Common myeloid progenitor, CD34-positive (primary cell): ENCODE results near the gene RAB31.

Experiments
- CTCF ChIA-PET: fragments of 350-600 bp; sonication (Branson Sonifier 250); formaldehyde crosslinking; loops from one replicate; lab custom pipeline; 2021; ENCODE audit warnings: antibody characterized with exemption; lab: Charles Lee
- POLR2A ChIA-PET: fragments of 350-600 bp; sonication (Branson Sonifier 250); formaldehyde crosslinking; loops from one replicate; lab custom pipeline; 2021; ENCODE audit warnings: antibody characterized with exemption; lab: Charles Lee
- DNase-seq, 3 donors: peaks; one replicate each; pipeline versions ENCODE4 v3.0.0 to v3.0.0-alpha.2; 2013
- H3K27ac ChIP-seq, 2 experiments: 1 replicate in 1 of 2; 2 replicates in 1 of 2; pipeline ENCODE4 v1.7.0; 2013; ENCODE audit warnings: inconsistent platforms in 2 of 2, low read length in 2 of 2, mild to moderate bottlenecking in 2 of 2, low read depth in 1 of 2, moderate library complexity in 1 of 2; ENCODE audit not compliant: severe bottlenecking in 2 of 2, insufficient read depth in 1 of 2, poor library complexity in 1 of 2
- H3K27me3 ChIP-seq, 5 experiments: replicated peaks in 2 of 5; 1 replicate in 3 of 5; 2 replicates in 2 of 5; pipeline versions ENCODE4 v1.6.1 to v1.7.0; 2013; ENCODE audit warnings: low read length in 4 of 5, mild to moderate bottlenecking in 2 of 5, moderate library complexity in 2 of 5, inconsistent platforms in 1 of 5; ENCODE audit not compliant: insufficient read depth in 5 of 5, control insufficient read depth in 4 of 5
- H3K36me3 ChIP-seq, 4 experiments: 1 replicate in 2 of 4; 2 replicates in 2 of 4; pipeline versions ENCODE4 v1.6.1 to v1.7.0; 2013; ENCODE audit warnings: low read length in 3 of 4, control low read depth in 1 of 4, mild to moderate bottlenecking in 1 of 4; ENCODE audit not compliant: control insufficient read depth in 4 of 4, insufficient read depth in 4 of 4
- H3K4me1 ChIP-seq, 4 experiments: 1 replicate in 3 of 4; 2 replicates in 1 of 4; pipeline versions ENCODE4 v1.6.1 to v1.7.1; 2013; ENCODE audit warnings: low read length in 3 of 4, mild to moderate bottlenecking in 3 of 4, control low read depth in 1 of 4, inconsistent platforms in 1 of 4, moderate library complexity in 1 of 4; ENCODE audit not compliant: control insufficient read depth in 4 of 4, insufficient read depth in 4 of 4; ENCODE audit errors: control extremely low read depth in 1 of 4
- H3K4me3 ChIP-seq, 7 experiments: 1 replicate in 4 of 7; 2 replicates in 3 of 7; pipeline versions ENCODE4 v1.5.1 to v1.7.0; 2013; ENCODE audit warnings: mild to moderate bottlenecking in 7 of 7, low read length in 6 of 7, moderate library complexity in 6 of 7, inconsistent platforms in 2 of 7, low read depth in 2 of 7, control low read depth in 1 of 7; ENCODE audit not compliant: insufficient read depth in 4 of 7, control insufficient read depth in 1 of 7; ENCODE audit errors: extremely low read depth in 1 of 7
- H3K9me3 ChIP-seq, 5 experiments: 1 replicate in 4 of 5; 2 replicates in 1 of 5; pipeline versions ENCODE4 v1.6.1 to v1.7.1; 2013; ENCODE audit warnings: low read length in 4 of 5, mild to moderate bottlenecking in 2 of 5, inconsistent platforms in 1 of 5, low read depth in 1 of 5, moderate library complexity in 1 of 5; ENCODE audit not compliant: control insufficient read depth in 4 of 5, insufficient read depth in 2 of 5; ENCODE audit errors: control extremely low read depth in 1 of 5
- WGBS: methylation state at CpG from one replicate; pipeline ENCODE4 v1.1.5; 2013; ENCODE audit not compliant: insufficient coverage; 5-methylcytosine and 5-hydroxymethylcytosine counted together

RAB31 gene

DNA sequence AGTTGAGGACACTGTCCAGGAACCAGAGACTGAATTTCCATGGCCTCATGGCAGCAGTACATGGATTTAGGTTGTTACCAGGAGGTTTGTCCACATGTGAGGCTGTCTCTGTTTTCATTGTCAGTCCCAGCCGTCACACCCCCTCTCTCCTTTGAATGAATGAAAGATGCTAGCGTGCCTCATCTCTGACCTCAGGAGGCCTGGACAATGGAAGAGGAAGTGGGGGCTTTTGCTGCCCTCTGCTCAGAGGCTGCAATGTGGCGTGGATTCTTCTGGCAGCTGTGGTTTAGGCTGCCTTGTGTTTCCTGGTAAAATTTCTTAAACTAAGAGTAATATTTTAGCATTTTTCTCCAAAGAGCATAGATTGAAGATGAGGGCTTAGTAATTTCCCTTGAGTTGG, 47.5 kb downstream of the RAB31 start:
- peaks cover 10 to 63% (median 30%) of the 10 kb centered on the region in 4 experiments for H3K4me1 ChIP-seq
- ChIA-PET CTCF (interaction anchor here (1.1 to 1.4 kb wide), 4 partner anchors 23 to 196 kb away, joined by 3 to 4 read pairs (median 3); no protein-coding TSS in a partner anchor), POLR2A (no interaction called here)
- no peaks in the 10 kb centered on the region for H3K9me3 ChIP-seq
- H3K27me3 ChIP-seq: no peaks in the 10 kb centered on the region
- 8% methylated on average over 2 of the region's 3 CpGs for WGBS
- H3K36me3 ChIP-seq: peaks cover 0 to 2% (median 0%) of the 10 kb centered on the region in 4 experiments
- DNase-seq: peak in 2 of 3 donors; percentile 86 to 93
- H3K27ac ChIP-seq: no peak overlapping the region
- no peak overlapping the region for H3K4me3 ChIP-seq

GRCh38 chr18:9756271-9756932, 48.3 kb downstream of the RAB31 start:
- Histone ChIP-seq H3K27ac (no peak overlapping the region), H3K4me1 (peaks cover 7 to 55% (median 27%) of the 10 kb centered on the region in 4 experiments), H3K4me3 (no peak overlapping the region), H3K9me3 (no peaks in the 10 kb centered on the region), H3K36me3 (peaks cover 0 to 2% (median 0%) of the 10 kb centered on the region in 4 experiments), H3K27me3 (no peaks in the 10 kb centered on the region)
- WGBS: 97% methylated on average over 3 of the region's 4 CpGs
- ChIA-PET CTCF (interaction anchor here (1.0 to 1.3 kb wide), 2 partner anchors 14 to 195 kb away, joined by 3 read pairs; no protein-coding TSS in a partner anchor), POLR2A (no interaction called here)
- DNase-seq: no peak

GRCh38 chr18:9756933-9757470, 48.9 kb downstream of the RAB31 start:
- 98% methylated on average over 7 of the region's 8 CpGs for WGBS
- H3K27me3 ChIP-seq: no peaks in the 10 kb centered on the region
- H3K9me3 ChIP-seq: no peaks in the 10 kb centered on the region
- ChIA-PET CTCF (interaction anchor here (1.0 kb wide), 1 partner anchor 13 kb away, joined by 3 read pairs; no protein-coding TSS in a partner anchor), POLR2A (no interaction called here)
- H3K4me3 ChIP-seq: no peak overlapping the region
- H3K36me3 ChIP-seq: peaks cover 0 to 2% (median 0%) of the 10 kb centered on the region in 4 experiments
- no peak for DNase-seq
- H3K27ac ChIP-seq: no peak overlapping the region
- peaks cover 7 to 50% (median 27%) of the 10 kb centered on the region in 4 experiments for H3K4me1 ChIP-seq

DNA sequence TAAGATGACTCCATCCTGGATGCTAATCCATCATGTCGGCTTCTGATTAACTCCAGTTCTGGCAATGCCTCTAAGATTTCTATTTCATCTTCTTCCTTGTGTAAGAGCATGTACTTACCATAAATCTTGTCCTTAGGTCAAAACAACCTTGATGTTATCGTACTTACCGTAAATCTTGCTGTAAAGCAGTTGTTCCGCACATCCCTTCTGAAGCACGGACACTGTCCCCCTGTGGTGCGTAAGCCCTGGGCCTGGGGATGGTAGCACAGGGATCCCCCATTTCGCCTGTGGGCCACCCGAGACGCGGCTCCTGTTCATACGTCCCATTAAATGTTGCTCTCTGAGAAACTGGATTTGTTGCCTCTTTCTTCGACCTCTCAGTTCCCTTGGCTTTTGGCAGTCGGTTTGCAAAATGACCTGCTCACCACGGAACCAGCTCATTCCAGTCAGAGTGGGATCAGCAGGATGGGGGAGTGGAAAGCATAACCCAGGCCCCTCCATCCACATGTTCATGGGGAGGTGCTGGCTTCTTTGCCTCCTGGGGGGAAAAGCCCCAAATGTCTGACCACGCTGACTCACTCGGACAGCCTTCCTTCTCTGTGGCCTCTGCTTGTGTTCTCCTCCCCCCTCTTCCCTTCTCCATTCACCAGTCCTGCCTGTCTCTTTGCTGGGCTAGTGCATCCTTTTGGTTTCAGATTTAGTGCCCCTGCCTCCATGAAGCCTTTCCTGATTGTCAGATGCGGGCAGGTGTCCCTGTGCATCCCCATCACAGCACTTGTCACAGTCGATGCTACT, 49.9 kb downstream of the RAB31 start:
- H3K36me3 ChIP-seq: peaks cover 0 to 2% (median 0%) of the 10 kb centered on the region in 4 experiments
- no peaks in the 10 kb centered on the region for H3K9me3 ChIP-seq
- H3K4me1 ChIP-seq: peaks cover 10 to 58% (median 27%) of the 10 kb centered on the region in 4 experiments
- H3K27ac ChIP-seq: no peak overlapping the region
- 81% methylated on average over 12 of the region's 18 CpGs for WGBS
- POLR2A ChIA-PET: no interaction called here
- CTCF ChIA-PET: no interaction called here
- H3K27me3 ChIP-seq: no peaks in the 10 kb centered on the region
- H3K4me3 ChIP-seq: no peak overlapping the region
- DNase-seq: no peak

DNA sequence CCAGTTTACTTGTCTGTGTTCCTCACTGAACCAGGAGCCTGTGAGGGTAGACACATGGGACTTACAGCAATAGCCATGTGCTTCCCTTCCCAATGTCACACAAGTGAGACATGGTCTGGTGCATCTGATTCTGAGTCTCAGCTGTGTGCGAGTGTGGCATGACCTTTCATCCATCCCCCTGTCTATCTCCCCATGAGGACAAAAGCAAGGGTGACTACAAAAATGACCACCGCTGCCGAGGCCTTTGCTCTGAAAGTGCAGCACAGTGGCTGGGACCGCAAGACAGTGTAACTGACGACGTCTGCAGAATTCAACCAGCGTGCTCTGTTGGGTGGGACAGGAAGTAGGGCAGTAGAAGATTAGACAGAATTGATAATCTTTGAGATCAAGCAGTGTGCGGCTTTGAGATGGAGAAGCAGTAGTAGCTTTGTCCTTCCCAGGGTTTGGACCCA, 50.5 kb downstream of the RAB31 start:
- no peak overlapping the region for H3K27ac ChIP-seq
- CTCF ChIA-PET: no interaction called here
- POLR2A ChIA-PET: no interaction called here

GRCh38 chr18:9760641-9761040, 52.5 kb downstream of the RAB31 start:
- no peak overlapping the region for H3K4me3 ChIP-seq
- CTCF ChIA-PET: interaction anchor here (1.1 to 2.0 kb wide), 3 partner anchors 9 to 10 kb away, joined by 3 to 4 read pairs (median 4); no protein-coding TSS in a partner anchor

More for the DNA sequence above, 50.5 kb downstream of the RAB31 start:
- no peak overlapping the region for H3K4me3 ChIP-seq
- peaks cover 0 to 2% (median 0%) of the 10 kb centered on the region in 4 experiments for H3K36me3 ChIP-seq
- peak; percentile 44 to 90 (median 74) for DNase-seq
- 19% methylated on average over 6 of the region's 8 CpGs for WGBS
- H3K9me3 ChIP-seq: no peaks in the 10 kb centered on the region
- peaks cover 10 to 58% (median 27%) of the 10 kb centered on the region in 4 experiments for H3K4me1 ChIP-seq
- H3K27me3 ChIP-seq: no peaks in the 10 kb centered on the region

More at GRCh38 chr18:9760641-9761040, 52.5 kb downstream of the RAB31 start:
- Histone ChIP-seq H3K27me3 (no peaks in the 10 kb centered on the region), H3K27ac (no peak overlapping the region), H3K9me3 (no peaks in the 10 kb centered on the region), H3K36me3 (no peaks in the 10 kb centered on the region), H3K4me1 (peaks cover 10 to 49% (median 24%) of the 10 kb centered on the region in 4 experiments)
- DNase-seq: no peak
- 90% methylated on average over 2 of the region's 6 CpGs for WGBS
- POLR2A ChIA-PET: interaction anchor here (1.1 kb wide), 1 partner anchor 73 kb away, joined by 4 read pairs; no protein-coding TSS in a partner anchor
